NCI-H345 (cell line): ENCODE data around the gene ZNF98.

Source experiments
- DNase-seq: peaks from one replicate; lab custom pipeline; 2025; lab: John Stamatoyannopoulos, UW

ZNF98 gene

DNA sequence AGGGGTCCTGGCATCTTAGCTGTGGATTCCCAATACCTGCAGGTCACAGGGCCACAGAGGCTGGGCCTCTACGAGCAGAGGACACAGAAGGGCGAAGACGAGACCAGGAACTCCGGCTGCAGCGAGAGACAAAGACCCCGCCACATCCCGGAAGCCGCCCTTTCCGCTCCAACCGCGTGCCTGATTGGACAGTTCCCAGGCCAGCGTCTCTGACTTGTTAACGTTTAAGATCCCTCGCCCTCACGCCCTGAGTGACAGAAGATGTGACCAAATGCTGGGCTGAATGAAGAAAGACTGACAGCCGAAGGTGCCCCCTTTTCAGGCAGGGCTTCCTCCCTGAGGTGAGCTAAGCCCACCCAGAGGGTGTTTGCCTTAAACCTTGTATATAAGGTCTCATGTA lies at the start of gene ZNF98:
TSS of gene ZNF98 (minus strand) at position 136 of the 400 bp plus-strand sequence. CDS start at position 14, 122 bp downstream.
- no peak for DNase-seq

DNA sequence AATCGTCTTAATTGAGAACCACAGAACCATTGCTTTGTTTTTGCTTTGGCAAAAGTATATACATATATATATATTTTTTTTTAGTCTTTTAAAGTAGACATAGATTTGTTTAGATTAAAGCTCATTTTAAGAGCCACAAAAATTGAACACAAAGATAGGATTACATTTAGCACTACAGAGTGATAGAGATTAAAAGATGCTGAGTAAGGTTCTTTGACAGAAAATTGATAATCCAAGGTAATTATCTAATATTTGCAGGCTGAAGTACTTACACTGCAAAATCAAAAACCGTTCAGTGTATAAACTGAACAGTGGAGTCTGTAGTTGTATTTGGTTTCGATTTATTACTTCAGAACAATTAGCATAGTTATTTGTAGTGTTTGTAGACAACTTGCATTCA lies 24.5 kb upstream of the ZNF98 start:
- no peak for DNase-seq

DNA sequence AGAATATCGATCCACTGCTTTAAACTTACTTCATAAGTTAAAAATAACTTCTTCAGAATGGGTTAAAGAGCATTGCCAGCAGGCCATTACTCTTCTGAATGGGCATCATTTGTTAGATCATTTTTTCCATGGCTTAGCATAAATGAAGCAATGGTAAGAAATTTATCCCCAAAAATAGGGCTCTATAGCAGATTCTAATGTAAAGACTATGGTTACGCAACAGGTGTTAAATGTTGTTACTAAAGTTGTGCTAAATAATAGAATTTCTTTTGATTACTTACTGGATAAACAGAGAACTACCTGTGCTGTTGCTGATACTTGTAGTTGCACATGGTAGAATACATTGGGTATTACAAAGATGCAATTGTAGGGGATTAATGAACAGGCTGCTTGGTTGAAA lies 15.9 kb upstream of the ZNF98 start:
- DNase-seq: no peak

DNA sequence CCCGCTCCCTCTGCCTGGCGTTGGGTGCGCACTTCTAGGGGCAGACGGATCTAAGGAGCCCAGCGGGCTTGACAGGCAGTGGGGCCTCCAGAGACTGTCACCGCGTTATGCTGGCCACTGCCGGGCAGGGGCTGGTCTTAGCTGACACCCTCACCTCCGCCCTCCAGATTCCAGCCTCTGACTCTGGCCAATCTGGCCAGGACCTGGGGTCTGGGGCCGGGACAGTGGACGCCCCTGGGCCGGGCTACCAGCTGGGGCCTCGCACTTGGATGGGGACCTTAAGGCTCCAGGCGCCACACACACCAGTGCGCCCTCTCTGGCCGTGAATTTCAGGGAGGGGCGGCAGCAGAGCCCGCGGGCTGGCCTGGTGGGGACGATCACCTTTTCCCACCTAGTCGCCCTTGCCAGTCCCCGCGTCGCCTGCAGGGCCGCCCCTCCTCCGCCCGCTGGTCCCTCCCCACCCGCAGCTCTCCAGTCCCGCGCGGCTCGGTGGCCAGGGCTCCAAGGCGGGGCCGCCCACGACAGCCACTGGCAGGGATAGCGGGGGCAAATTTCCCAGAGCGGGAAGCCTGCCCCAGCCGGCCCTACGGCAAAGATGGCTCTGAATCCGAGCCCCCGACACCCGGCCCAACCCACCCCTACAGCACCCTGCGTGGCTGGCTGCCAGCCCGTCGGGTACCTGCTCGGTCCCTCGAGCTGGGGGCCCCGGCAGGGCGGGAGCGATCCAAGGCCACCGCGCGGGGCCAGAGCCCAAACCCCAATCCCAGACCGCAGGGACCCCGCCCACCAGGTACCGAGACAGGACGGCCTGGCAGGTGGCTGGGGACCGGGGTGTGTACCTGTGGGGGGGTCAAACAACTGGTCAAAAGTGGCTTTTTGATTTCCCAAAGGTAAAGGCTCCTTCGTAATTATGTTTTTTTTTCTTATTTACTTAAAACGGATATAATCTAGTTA lies 6.1 kb upstream of the ZNF98 start:
- no peak for DNase-seq

DNA sequence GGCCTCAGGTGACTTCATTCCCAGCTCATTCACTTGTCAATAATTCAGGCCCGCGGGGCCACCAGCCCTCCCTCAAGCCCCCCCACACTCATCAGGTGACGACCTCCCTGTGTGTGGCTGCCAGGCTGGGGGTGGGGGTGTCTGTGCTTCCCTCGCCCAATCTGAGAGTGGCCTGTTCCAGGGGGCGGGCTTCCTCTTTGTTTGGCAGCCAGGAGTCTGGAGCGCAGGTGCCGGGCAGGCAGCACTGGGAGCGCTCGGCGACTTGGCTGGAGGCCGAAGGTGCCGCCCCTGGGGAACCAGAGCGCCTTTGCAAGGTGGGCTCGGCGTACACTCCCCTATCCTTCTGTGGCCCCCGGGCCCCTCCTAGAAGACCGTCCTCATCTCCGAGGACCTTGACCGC lies 5.4 kb upstream of the ZNF98 start:
- no peak for DNase-seq

GRCh38 chr19:22426901-22427300 lies 4.8 kb upstream of the ZNF98 start:
- DNase-seq: no peak

GRCh38 chr19:22421797-22422196 lies 349 bp downstream of the ZNF98 start:
- DNase-seq: no peak

DNA sequence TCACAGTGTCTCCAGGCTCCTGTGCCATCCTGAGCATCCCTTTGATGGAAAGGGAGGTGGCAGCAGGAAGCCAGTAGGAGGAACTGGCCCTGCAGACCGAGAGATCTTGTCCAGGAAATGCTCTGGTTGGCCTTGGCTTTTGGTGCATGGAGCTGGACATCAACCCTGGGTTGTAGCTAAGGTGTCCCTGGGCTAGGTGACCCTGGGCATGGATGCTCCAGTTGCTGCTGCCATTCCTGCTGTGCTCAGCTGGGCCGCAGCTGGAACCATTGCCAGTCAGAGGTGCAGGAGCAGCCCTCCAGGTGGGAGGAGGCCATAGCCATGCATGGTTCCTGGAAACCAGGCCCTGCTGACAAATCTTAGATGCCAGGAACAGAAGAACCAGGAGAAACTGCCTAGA lies 67.5 kb downstream of the ZNF98 start:
- DNase-seq: no peak
